ENCODE measurements around the gene PA2G4.
"Not testable (repeated sequence)": the region's sequence is repeated elsewhere in the genome, so short reads cannot be mapped to it uniquely, and the experiment has no call there.

PA2G4 gene

DNA sequence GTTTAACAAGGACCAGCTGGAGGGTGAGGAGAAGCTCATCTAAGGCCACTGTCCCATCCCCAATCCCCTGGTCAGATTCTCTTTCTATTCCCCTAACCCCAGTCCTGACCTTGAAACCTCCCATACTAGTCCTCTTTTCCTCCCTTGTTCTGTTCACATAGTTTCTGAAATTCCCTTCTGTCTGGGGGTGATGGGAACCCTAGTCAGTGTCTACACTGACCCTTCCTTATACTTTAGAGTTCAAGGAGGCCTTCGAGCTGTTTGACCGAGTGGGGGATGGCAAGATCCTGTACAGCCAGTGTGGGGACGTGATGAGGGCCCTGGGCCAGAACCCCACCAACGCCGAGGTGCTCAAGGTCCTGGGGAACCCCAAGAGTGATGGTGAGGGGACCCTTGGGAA is 50.5 kb downstream of the PA2G4 start:
- no peak overlapping the region for H3K4me3 ChIP-seq (ENCODE audit: low read depth in 1 of 2, low read length in 2 of 2)
- no peak overlapping the region for H3K27ac ChIP-seq (ENCODE audit: low read length)
- H3K36me3 ChIP-seq (ENCODE audit: insufficient read depth, low read length) = peaks cover 25% of the 10 kb centered on the region
- H3K9ac ChIP-seq (ENCODE audit: low read depth, low read length) = peak overlapping the region; percentile 89; the same call in 1 of the 2 replicates
- H3K9me3 ChIP-seq (ENCODE audit: insufficient read depth, low read length, severe bottlenecking) = no peaks in the 10 kb centered on the region
- H2AFZ ChIP-seq (ENCODE audit: low read depth, low read length) = no peak overlapping the region
- TF ChIP-seq, protein P1, sequence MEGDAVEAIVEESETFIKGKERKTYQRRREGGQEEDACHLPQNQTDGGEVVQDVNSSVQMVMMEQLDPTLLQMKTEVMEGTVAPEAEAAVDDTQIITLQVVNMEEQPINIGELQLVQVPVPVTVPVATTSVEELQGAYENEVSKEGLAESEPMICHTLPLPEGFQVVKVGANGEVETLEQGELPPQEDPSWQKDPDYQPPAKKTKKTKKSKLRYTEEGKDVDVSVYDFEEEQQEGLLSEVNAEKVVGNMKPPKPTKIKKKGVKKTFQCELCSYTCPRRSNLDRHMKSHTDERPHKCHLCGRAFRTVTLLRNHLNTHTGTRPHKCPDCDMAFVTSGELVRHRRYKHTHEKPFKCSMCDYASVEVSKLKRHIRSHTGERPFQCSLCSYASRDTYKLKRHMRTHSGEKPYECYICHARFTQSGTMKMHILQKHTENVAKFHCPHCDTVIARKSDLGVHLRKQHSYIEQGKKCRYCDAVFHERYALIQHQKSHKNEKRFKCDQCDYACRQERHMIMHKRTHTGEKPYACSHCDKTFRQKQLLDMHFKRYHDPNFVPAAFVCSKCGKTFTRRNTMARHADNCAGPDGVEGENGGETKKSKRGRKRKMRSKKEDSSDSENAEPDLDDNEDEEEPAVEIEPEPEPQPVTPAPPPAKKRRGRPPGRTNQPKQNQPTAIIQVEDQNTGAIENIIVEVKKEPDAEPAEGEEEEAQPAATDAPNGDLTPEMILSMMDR (IDR thresholded peaks at IDR 0.05; ENCODE audit: borderline replicate concordance, extremely low read depth, low read length, poor library complexity, severe bottlenecking) = no peak
- TF ChIP-seq EZH2 (IDR thresholded peaks at IDR 0.05; ENCODE audit: borderline replicate concordance, low read depth, low read length, severe bottlenecking) = no peak
- ATAC-seq (ENCODE audit: insufficient read depth, low read depth) = no peak
- H3K4me2 ChIP-seq (ENCODE audit: insufficient read depth, low read length) = peak overlapping the region; percentile 99; the same call in 1 of the 2 replicates
- H4K20me1 ChIP-seq (ENCODE audit: insufficient read depth, low read length) = no peaks in the 10 kb centered on the region
- peaks cover 62% of the 10 kb centered on the region for H3K79me2 ChIP-seq (ENCODE audit: insufficient read depth, low read length)
- H3K27me3 ChIP-seq (ENCODE audit: insufficient read depth, low read length, poor library complexity) = no peaks in the 10 kb centered on the region
- H3K4me1 ChIP-seq (ENCODE audit: insufficient read depth, low read length) = peaks cover 63% of the 10 kb centered on the region
- no peak for DNase-seq

DNA sequence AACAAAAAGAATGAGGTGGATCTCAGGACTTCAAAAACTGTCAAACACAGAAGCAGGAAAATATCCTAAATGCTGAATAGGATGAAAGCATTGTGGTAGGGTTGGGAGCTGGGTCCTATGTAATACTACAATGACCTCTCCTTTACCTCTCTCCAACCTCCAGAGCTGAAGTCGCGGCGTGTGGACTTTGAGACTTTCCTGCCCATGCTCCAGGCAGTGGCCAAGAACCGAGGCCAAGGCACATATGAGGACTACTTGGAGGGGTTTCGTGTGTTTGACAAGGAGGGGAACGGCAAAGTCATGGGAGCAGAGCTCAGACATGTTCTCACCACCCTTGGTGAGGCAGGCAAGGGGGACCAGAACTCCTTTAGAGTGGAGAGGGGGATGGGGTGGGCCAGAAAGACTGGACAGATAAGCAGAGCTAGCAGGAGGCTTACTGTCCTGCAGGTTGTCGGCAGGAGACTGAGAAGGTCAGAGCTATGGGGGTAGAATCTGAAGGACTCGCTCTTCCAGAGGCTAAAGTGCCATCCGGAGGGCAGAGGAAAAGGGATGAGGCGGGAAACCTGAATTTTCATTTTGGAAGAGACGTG is 51.0 kb downstream of the PA2G4 start:
- no peak for TF ChIP-seq EZH2 (IDR thresholded peaks at IDR 0.05; ENCODE audit: borderline replicate concordance, low read depth, low read length, severe bottlenecking)
- TF ChIP-seq, protein P1 (IDR thresholded peaks at IDR 0.05; ENCODE audit: borderline replicate concordance, extremely low read depth, low read length, poor library complexity, severe bottlenecking) = no peak
- Histone ChIP-seq H3K9ac (ENCODE audit: low read depth, low read length) (no peak overlapping the region; the same call in 1 of the 2 replicates), H3K4me2 (ENCODE audit: insufficient read depth, low read length) (no peak overlapping the region), H3K79me2 (ENCODE audit: insufficient read depth, low read length) (peaks cover 67% of the 10 kb centered on the region), H3K4me3 (ENCODE audit: low read depth in 1 of 2, low read length in 2 of 2) (no peak overlapping the region), H3K36me3 (ENCODE audit: insufficient read depth, low read length) (peaks cover 31% of the 10 kb centered on the region), H3K4me1 (ENCODE audit: insufficient read depth, low read length) (peaks cover 69% of the 10 kb centered on the region), H4K20me1 (ENCODE audit: insufficient read depth, low read length) (no peaks in the 10 kb centered on the region), H3K27ac (ENCODE audit: low read length) (no peak overlapping the region), H2AFZ (ENCODE audit: low read depth, low read length) (no peak overlapping the region), H3K27me3 (ENCODE audit: insufficient read depth, low read length, poor library complexity) (no peaks in the 10 kb centered on the region), H3K9me3 (ENCODE audit: insufficient read depth, low read length, severe bottlenecking) (no peaks in the 10 kb centered on the region)
- DNase-seq = no peak
- no peak for ATAC-seq (ENCODE audit: insufficient read depth, low read depth)

DNA sequence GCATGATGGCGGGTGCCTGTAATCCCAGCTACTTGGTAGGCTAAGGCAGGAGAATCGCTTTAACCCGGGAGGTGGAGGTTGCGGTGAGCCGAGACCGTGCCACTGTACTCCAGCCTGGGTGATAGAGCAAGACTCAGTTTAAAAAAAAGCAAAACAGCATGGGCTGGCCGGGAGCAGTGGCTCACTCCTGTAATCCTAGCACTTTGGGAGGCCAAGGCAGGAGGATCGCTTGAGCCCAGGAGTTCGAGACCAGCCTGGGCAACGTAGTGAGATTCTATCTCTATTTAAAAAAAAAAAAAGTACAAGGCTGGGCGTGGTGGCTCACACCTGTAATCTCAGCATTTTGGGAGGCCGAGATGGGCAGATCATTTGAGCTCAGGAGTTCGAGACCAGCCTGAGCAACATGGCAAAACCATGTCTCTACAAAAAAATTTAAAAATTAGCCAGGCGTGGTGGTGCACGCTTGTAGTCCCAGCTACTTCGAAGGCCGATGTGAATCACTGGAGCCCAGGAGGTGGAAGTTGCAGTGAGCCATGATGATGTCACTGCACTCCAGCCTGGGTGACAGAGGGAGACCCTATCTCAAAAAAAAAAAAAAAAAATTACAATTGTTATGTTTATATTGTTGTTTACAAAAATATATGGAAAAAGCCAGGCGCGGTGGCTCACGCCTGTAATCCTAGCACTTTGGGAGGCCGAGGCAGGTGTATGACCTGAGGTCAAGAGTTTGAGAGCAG is 52.3 kb downstream of the PA2G4 start:
- not testable (repeated sequence) for ATAC-seq (ENCODE audit: insufficient read depth, low read depth); H4K20me1 ChIP-seq (ENCODE audit: insufficient read depth, low read length); H3K9me3 ChIP-seq (ENCODE audit: insufficient read depth, low read length, severe bottlenecking); DNase-seq; H3K27me3 ChIP-seq (ENCODE audit: insufficient read depth, low read length, poor library complexity)
- H3K4me3 ChIP-seq (ENCODE audit: low read depth in 1 of 2, low read length in 2 of 2) = peak overlapping the region in 1 of 2 experiments; percentile 69; a peak in 2 of 4 replicates
- H3K4me1 ChIP-seq (ENCODE audit: insufficient read depth, low read length) = peaks cover 72% of the 10 kb centered on the region
- H3K36me3 ChIP-seq (ENCODE audit: insufficient read depth, low read length) = peaks cover 44% of the 10 kb centered on the region
- H3K4me2 ChIP-seq (ENCODE audit: insufficient read depth, low read length) = peak overlapping the region; percentile 78
- H2AFZ ChIP-seq (ENCODE audit: low read depth, low read length) = 0 out of 2 replicates have a peak overlapping the region, but pooled peaks have one; percentile 83
- H3K79me2 ChIP-seq (ENCODE audit: insufficient read depth, low read length) = peaks cover 75% of the 10 kb centered on the region
- H3K9ac ChIP-seq (ENCODE audit: low read depth, low read length) = peak overlapping the region; percentile 89
- H3K27ac ChIP-seq (ENCODE audit: low read length) = peak overlapping the region; percentile 89; the same call in 1 of the 2 replicates
